HL-60 (cell line): ENCODE data around the gene GARIN5B.

Experiments used
- TF ChIP-seq, protein P1 (sequence below): IDR thresholded peaks from one replicate; pipeline ENCODE4 v1.5.1; 2011; ENCODE audit warnings: low read length, control low read depth, inconsistent platforms; ENCODE audit not compliant: insufficient read depth
- TF ChIP-seq, protein P2 (sequence below): IDR thresholded peaks from 2 replicates; pipeline ENCODE4 v1.6.1; 2012; ENCODE audit warnings: low read depth; ENCODE audit not compliant: insufficient replicate concordance

DNA sequence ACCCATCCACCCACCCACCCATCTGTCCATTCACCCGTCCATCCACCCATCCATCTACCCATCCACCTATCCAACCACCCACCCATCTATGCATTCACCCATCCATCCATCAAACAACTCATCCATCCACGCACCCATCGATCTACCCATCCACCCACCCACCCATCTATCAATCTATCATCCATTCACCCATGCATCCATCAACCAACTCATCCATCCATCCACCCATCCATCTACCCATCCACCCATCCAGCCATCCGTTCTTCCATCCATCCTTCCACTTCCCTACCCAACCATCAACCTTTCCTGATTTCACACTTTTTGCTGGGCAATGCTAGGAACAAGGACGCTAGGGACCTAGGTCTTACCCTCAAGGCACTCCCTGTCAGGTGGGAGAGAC lies 19.0 kb upstream of the GARIN5B start:
- TF ChIP-seq, protein P1, sequence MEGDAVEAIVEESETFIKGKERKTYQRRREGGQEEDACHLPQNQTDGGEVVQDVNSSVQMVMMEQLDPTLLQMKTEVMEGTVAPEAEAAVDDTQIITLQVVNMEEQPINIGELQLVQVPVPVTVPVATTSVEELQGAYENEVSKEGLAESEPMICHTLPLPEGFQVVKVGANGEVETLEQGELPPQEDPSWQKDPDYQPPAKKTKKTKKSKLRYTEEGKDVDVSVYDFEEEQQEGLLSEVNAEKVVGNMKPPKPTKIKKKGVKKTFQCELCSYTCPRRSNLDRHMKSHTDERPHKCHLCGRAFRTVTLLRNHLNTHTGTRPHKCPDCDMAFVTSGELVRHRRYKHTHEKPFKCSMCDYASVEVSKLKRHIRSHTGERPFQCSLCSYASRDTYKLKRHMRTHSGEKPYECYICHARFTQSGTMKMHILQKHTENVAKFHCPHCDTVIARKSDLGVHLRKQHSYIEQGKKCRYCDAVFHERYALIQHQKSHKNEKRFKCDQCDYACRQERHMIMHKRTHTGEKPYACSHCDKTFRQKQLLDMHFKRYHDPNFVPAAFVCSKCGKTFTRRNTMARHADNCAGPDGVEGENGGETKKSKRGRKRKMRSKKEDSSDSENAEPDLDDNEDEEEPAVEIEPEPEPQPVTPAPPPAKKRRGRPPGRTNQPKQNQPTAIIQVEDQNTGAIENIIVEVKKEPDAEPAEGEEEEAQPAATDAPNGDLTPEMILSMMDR: no peak
- TF ChIP-seq, protein P2, sequence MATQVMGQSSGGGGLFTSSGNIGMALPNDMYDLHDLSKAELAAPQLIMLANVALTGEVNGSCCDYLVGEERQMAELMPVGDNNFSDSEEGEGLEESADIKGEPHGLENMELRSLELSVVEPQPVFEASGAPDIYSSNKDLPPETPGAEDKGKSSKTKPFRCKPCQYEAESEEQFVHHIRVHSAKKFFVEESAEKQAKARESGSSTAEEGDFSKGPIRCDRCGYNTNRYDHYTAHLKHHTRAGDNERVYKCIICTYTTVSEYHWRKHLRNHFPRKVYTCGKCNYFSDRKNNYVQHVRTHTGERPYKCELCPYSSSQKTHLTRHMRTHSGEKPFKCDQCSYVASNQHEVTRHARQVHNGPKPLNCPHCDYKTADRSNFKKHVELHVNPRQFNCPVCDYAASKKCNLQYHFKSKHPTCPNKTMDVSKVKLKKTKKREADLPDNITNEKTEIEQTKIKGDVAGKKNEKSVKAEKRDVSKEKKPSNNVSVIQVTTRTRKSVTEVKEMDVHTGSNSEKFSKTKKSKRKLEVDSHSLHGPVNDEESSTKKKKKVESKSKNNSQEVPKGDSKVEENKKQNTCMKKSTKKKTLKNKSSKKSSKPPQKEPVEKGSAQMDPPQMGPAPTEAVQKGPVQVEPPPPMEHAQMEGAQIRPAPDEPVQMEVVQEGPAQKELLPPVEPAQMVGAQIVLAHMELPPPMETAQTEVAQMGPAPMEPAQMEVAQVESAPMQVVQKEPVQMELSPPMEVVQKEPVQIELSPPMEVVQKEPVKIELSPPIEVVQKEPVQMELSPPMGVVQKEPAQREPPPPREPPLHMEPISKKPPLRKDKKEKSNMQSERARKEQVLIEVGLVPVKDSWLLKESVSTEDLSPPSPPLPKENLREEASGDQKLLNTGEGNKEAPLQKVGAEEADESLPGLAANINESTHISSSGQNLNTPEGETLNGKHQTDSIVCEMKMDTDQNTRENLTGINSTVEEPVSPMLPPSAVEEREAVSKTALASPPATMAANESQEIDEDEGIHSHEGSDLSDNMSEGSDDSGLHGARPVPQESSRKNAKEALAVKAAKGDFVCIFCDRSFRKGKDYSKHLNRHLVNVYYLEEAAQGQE: no peak
